GM23338 (cell line): Measurements from ENCODE around the gene PLSCR4. TPM values are rescaled to one million over a fixed set of nuclear protein-coding genes. Genes with fewer than 3 reads are reported as not detected.

ENCODE experiments used
- ATAC-seq: fragments of 200-7000 bp; cut with Tn5 transposase; 3 replicates; pipeline ENCODE4 v1.9.1; 2020
- DNase-seq: peaks from one replicate; pipeline ENCODE4 v3.0.0-alpha.2; 2015; ENCODE audit warnings: low spot score
- H2AFZ ChIP-seq: fragments of 200-600 bp; sonication (generic); 2 replicates; pipeline ENCODE4 v1.8.0; 2016; ENCODE audit warnings: antibody characterized with exemption, mild to moderate bottlenecking, moderate library complexity
- H3F3A ChIP-seq: fragments of 200-600 bp; sonication (generic); replicated peaks from 2 replicates; pipeline ENCODE4 v1.8.0; 2017; ENCODE audit warnings: antibody characterized with exemption, mixed run types, low read depth
- H3K27ac ChIP-seq: fragments of 200-600 bp; sonication (generic); 2 replicates; pipeline ENCODE4 v1.6.1; 2016; ENCODE audit warnings: low read depth
- H3K27me3 ChIP-seq: fragments of 200-600 bp; sonication (generic); 2 replicates; pipeline ENCODE4 v1.8.0; 2016; ENCODE audit warnings: mild to moderate bottlenecking, mixed run types, moderate library complexity; ENCODE audit not compliant: insufficient read depth
- H3K36me3 ChIP-seq: fragments of 200-600 bp; sonication (generic); 2 replicates; pipeline ENCODE4 v1.8.0; 2016; ENCODE audit warnings: mild to moderate bottlenecking; ENCODE audit not compliant: insufficient read depth
- H3K4me1 ChIP-seq: fragments of 200-600 bp; sonication (generic); 2 replicates; pipeline ENCODE4 v1.8.0; 2016; ENCODE audit warnings: mild to moderate bottlenecking, moderate library complexity; ENCODE audit not compliant: insufficient read depth
- H3K4me2 ChIP-seq: fragments of 200-600 bp; sonication (generic); 2 replicates; pipeline ENCODE4 v1.7.1; 2017; ENCODE audit warnings: mixed run types
- H3K4me3 ChIP-seq: fragments of 200-600 bp; sonication (generic); 2 replicates; pipeline ENCODE4 v1.6.1; 2016; ENCODE audit warnings: mixed run types
- H3K79me2 ChIP-seq: fragments of 200-600 bp; sonication (generic); replicated peaks from 2 replicates; pipeline ENCODE4 v1.8.0; 2017; ENCODE audit warnings: mild to moderate bottlenecking; ENCODE audit not compliant: insufficient read depth
- H3K9me2 ChIP-seq: fragments of 200-600 bp; sonication (generic); 2 replicates; pipeline ENCODE4 v1.8.0; 2017; ENCODE audit not compliant: insufficient read depth
- H4K20me1 ChIP-seq: fragments of 200-600 bp; sonication (generic); replicated peaks from 2 replicates; pipeline ENCODE4 v1.8.0; 2017; ENCODE audit warnings: mild to moderate bottlenecking; ENCODE audit not compliant: insufficient read depth
- H3K27ac Mint-ChIP-seq: 2 replicates; pipeline ENCODE4 v1.8.0; 2020; ENCODE audit warnings: inconsistent platforms, mild to moderate bottlenecking, moderate library complexity, mixed read lengths
- H3K27me3 Mint-ChIP-seq: 3 replicates; pipeline ENCODE4 v1.8.0; 2022; ENCODE audit warnings: low read depth, mild to moderate bottlenecking, moderate library complexity, mixed read lengths, inconsistent platforms; ENCODE audit not compliant: insufficient read depth, poor library complexity
- H3K36me3 Mint-ChIP-seq: 3 replicates; pipeline ENCODE4 v1.8.0; 2021; ENCODE audit warnings: low read depth, mild to moderate bottlenecking, inconsistent platforms, moderate library complexity, mixed read lengths
- H3K4me1 Mint-ChIP-seq: 3 replicates; pipeline ENCODE4 v1.8.0; 2020; ENCODE audit warnings: mild to moderate bottlenecking, inconsistent platforms, mixed read lengths
- H3K4me3 Mint-ChIP-seq: 3 replicates; pipeline ENCODE4 v1.8.0; 2021; ENCODE audit warnings: moderate library complexity, mild to moderate bottlenecking, inconsistent platforms, mixed read lengths
- H3K9me3 Mint-ChIP-seq: 3 replicates; pipeline ENCODE4 v1.8.0; 2020; ENCODE audit warnings: moderate library complexity, mild to moderate bottlenecking, inconsistent platforms, mixed read lengths
- EZH2 ChIP-seq: fragments of 200-600 bp; sonication (generic); IDR thresholded peaks from one replicate; pipeline ENCODE4 v1.8.0; 2017; ENCODE audit warnings: antibody characterized with exemption, mild to moderate bottlenecking, low read depth; ENCODE audit not compliant: unreplicated experiment
- EZH2phosphoT487 ChIP-seq: fragments of 200-600 bp; sonication (generic); IDR thresholded peaks from one replicate; pipeline ENCODE4 v1.8.1; 2018; ENCODE audit warnings: antibody characterized with exemption; ENCODE audit not compliant: unreplicated experiment
- JUNB ChIP-seq: IDR thresholded peaks from one replicate; pipeline ENCODE4 v1.6.1; 2016; ENCODE audit warnings: antibody characterized with exemption; ENCODE audit not compliant: unreplicated experiment
- NANOG ChIP-seq: IDR thresholded peaks from 2 replicates; pipeline ENCODE4 v1.6.1; 2016; ENCODE audit warnings: antibody characterized with exemption, borderline replicate concordance
- POLR2AphosphoS5 ChIP-seq: IDR thresholded peaks from 2 replicates; pipeline ENCODE4 v1.6.1; 2016; ENCODE audit warnings: antibody characterized with exemption, low read depth
- STAT1 ChIP-seq: IDR thresholded peaks from one replicate; pipeline ENCODE4 v1.6.1; 2016; ENCODE audit warnings: antibody characterized with exemption; ENCODE audit not compliant: unreplicated experiment
- ZNF114 ChIP-seq: fragments of 250-450 bp; sonication (Bioruptor Pico); IDR thresholded peaks from 2 replicates; pipeline ENCODE4 v1.5.0; 2020; ENCODE audit warnings: mild to moderate bottlenecking, moderate library complexity
- ZNF331 ChIP-seq: fragments of 250-450 bp; sonication (Bioruptor Pico); IDR thresholded peaks from 2 replicates; pipeline ENCODE4 v1.5.0; 2020; ENCODE audit warnings: low read depth, mild to moderate bottlenecking, moderate library complexity
- polyA plus RNA-seq: library from polyadenylated mRNA; unstranded; fragments of >200 nt; fragmentation: Nextera tagmentation; extraction: Ambion mirVana; gene quantifications from 2 replicates; pipeline ENCODE4 v1.2.1, GENCODE V29; 2016
- total RNA-seq: library from RNA; depleted of rRNA; stranded (reverse); fragments of >200 nt; shearing (Covaris generic); gene quantifications from 2 replicates; pipeline ENCODE4 v1.2.3, GENCODE V29; 2014
- TF ChIP-seq, protein P1 (sequence below): IDR thresholded peaks from one replicate; pipeline ENCODE4 v1.6.1; 2018; ENCODE audit warnings: antibody characterized with exemption; ENCODE audit not compliant: unreplicated experiment
- TF ChIP-seq, protein P2 (sequence below), 2 experiments: fragments of 200-600 bp in 1 of 2; sonication (generic) in 1 of 2; conservative IDR thresholded peaks; 2 replicates each; pipeline versions ENCODE4 v1.5.1 to v1.6.1; 2016 to 2017; ENCODE audit warnings: antibody characterized with exemption in 2 of 2, low read depth in 2 of 2, mild to moderate bottlenecking in 2 of 2, moderate library complexity in 1 of 2
- TF ChIP-seq, protein P3 (sequence below): fragments of 250-450 bp; sonication (Bioruptor Pico); IDR thresholded peaks from 2 replicates; pipeline ENCODE4 v1.5.0; 2020; ENCODE audit warnings: mild to moderate bottlenecking, moderate library complexity

Gene PLSCR4
- total and polyA plus RNA-seq, 2 experiments from 2014 or later, result 1.4 to 5.2 TPM

DNA sequence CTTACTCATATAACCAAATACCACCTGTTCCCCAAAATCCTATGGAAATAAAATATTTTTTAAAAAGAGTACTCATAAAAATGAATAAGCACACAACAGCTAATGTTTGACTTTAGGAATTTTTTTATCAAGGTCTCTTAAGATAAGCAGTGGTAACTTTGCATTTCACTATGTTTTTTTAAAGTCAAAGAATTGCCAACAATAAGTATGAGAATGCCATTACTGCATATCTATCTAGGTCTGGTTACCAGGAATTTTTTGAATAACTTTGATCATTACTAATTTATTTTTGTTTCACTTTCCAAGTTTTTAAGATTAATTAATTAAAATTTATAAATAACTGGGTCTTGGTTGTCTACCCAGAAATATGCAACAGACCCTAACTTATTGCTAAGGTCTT lies 41.5 kb downstream of the PLSCR4 start:
- Histone ChIP-seq H3K9me2 (no peaks in the 10 kb centered on the region), H3K4me2 (no peak overlapping the region), H3K4me3 (no peak overlapping the region), H3K4me1 (no peaks in the 10 kb centered on the region), H2AFZ (no peak overlapping the region), H3K27ac (no peak overlapping the region), H3F3A (no peaks in the 10 kb centered on the region), H3K27me3 (no peaks in the 10 kb centered on the region), H4K20me1 (no peaks in the 10 kb centered on the region), H3K79me2 (no peaks in the 10 kb centered on the region), H3K36me3 (no peaks in the 10 kb centered on the region)
- Mint-ChIP-seq H3K4me3 (no peak overlapping the region), H3K9me3 (no peaks in the 10 kb centered on the region), H3K4me1 (no peaks in the 10 kb centered on the region), H3K27ac (no peak overlapping the region), H3K36me3 (no peaks in the 10 kb centered on the region), H3K27me3 (no peaks in the 10 kb centered on the region)
- ATAC-seq (no peak), DNase-seq (no peak)
- no peak for TF ChIP-seq ZNF114 (CRISPR knock-in tag)
- TF ChIP-seq, protein P1, sequence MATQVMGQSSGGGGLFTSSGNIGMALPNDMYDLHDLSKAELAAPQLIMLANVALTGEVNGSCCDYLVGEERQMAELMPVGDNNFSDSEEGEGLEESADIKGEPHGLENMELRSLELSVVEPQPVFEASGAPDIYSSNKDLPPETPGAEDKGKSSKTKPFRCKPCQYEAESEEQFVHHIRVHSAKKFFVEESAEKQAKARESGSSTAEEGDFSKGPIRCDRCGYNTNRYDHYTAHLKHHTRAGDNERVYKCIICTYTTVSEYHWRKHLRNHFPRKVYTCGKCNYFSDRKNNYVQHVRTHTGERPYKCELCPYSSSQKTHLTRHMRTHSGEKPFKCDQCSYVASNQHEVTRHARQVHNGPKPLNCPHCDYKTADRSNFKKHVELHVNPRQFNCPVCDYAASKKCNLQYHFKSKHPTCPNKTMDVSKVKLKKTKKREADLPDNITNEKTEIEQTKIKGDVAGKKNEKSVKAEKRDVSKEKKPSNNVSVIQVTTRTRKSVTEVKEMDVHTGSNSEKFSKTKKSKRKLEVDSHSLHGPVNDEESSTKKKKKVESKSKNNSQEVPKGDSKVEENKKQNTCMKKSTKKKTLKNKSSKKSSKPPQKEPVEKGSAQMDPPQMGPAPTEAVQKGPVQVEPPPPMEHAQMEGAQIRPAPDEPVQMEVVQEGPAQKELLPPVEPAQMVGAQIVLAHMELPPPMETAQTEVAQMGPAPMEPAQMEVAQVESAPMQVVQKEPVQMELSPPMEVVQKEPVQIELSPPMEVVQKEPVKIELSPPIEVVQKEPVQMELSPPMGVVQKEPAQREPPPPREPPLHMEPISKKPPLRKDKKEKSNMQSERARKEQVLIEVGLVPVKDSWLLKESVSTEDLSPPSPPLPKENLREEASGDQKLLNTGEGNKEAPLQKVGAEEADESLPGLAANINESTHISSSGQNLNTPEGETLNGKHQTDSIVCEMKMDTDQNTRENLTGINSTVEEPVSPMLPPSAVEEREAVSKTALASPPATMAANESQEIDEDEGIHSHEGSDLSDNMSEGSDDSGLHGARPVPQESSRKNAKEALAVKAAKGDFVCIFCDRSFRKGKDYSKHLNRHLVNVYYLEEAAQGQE, result no peak
- no peak for TF ChIP-seq ZNF331
- TF ChIP-seq EZH2phosphoT487, result no peak
- TF ChIP-seq JUNB, result no peak
- TF ChIP-seq, protein P2, sequence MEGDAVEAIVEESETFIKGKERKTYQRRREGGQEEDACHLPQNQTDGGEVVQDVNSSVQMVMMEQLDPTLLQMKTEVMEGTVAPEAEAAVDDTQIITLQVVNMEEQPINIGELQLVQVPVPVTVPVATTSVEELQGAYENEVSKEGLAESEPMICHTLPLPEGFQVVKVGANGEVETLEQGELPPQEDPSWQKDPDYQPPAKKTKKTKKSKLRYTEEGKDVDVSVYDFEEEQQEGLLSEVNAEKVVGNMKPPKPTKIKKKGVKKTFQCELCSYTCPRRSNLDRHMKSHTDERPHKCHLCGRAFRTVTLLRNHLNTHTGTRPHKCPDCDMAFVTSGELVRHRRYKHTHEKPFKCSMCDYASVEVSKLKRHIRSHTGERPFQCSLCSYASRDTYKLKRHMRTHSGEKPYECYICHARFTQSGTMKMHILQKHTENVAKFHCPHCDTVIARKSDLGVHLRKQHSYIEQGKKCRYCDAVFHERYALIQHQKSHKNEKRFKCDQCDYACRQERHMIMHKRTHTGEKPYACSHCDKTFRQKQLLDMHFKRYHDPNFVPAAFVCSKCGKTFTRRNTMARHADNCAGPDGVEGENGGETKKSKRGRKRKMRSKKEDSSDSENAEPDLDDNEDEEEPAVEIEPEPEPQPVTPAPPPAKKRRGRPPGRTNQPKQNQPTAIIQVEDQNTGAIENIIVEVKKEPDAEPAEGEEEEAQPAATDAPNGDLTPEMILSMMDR (conservative IDR thresholded peaks at IDR 0.05; ENCODE audit: low read depth in 2 of 2), result no peak
- TF ChIP-seq, protein P3, sequence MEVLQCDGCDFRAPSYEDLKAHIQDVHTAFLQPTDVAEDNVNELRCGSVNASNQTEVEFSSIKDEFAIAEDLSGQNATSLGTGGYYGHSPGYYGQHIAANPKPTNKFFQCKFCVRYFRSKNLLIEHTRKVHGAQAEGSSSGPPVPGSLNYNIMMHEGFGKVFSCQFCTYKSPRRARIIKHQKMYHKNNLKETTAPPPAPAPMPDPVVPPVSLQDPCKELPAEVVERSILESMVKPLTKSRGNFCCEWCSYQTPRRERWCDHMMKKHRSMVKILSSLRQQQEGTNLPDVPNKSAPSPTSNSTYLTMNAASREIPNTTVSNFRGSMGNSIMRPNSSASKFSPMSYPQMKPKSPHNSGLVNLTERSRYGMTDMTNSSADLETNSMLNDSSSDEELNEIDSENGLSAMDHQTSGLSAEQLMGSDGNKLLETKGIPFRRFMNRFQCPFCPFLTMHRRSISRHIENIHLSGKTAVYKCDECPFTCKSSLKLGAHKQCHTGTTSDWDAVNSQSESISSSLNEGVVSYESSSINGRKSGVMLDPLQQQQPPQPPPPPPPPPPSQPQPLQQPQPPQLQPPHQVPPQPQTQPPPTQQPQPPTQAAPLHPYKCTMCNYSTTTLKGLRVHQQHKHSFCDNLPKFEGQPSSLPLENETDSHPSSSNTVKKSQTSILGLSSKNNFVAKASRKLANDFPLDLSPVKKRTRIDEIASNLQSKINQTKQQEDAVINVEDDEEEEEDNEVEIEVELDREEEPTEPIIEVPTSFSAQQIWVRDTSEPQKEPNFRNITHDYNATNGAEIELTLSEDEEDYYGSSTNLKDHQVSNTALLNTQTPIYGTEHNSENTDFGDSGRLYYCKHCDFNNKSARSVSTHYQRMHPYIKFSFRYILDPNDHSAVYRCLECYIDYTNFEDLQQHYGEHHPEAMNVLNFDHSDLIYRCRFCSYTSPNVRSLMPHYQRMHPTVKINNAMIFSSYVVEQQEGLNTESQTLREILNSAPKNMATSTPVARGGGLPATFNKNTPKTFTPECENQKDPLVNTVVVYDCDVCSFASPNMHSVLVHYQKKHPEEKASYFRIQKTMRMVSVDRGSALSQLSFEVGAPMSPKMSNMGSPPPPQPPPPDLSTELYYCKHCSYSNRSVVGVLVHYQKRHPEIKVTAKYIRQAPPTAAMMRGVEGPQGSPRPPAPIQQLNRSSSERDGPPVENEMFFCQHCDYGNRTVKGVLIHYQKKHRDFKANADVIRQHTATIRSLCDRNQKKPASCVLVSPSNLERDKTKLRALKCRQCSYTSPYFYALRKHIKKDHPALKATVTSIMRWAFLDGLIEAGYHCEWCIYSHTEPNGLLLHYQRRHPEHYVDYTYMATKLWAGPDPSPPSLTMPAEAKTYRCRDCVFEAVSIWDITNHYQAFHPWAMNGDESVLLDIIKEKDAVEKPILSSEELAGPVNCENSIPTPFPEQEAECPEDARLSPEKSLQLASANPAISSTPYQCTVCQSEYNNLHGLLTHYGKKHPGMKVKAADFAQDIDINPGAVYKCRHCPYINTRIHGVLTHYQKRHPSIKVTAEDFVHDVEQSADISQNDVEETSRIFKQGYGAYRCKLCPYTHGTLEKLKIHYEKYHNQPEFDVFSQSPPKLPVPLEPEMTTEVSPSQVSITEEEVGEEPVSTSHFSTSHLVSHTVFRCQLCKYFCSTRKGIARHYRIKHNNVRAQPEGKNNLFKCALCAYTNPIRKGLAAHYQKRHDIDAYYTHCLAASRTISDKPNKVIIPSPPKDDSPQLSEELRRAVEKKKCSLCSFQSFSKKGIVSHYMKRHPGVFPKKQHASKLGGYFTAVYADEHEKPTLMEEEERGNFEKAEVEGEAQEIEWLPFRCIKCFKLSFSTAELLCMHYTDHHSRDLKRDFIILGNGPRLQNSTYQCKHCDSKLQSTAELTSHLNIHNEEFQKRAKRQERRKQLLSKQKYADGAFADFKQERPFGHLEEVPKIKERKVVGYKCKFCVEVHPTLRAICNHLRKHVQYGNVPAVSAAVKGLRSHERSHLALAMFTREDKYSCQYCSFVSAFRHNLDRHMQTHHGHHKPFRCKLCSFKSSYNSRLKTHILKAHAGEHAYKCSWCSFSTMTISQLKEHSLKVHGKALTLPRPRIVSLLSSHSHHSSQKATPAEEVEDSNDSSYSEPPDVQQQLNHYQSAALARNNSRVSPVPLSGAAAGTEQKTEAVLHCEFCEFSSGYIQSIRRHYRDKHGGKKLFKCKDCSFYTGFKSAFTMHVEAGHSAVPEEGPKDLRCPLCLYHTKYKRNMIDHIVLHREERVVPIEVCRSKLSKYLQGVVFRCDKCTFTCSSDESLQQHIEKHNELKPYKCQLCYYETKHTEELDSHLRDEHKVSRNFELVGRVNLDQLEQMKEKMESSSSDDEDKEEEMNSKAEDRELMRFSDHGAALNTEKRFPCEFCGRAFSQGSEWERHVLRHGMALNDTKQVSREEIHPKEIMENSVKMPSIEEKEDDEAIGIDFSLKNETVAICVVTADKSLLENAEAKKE (CRISPR knock-in tag), result no peak
- TF ChIP-seq STAT1, result no peak
- no peak for TF ChIP-seq POLR2AphosphoS5
- TF ChIP-seq NANOG, result no peak
- no peak for TF ChIP-seq EZH2
